Activated T-cell treated with anti-CD3 and anti-CD28 coated beads for 4 hours (primary cell): ENCODE measurements around the gene ECHDC3.
"Not testable (repeated sequence)": the region's sequence is repeated elsewhere in the genome, so short reads cannot be mapped to it uniquely, and the experiment has no call there.

ENCODE experiments used
- DNase-seq: peaks from one replicate; pipeline ENCODE4 v3.0.0-alpha.2; 2020

ECHDC3 gene, protein sequence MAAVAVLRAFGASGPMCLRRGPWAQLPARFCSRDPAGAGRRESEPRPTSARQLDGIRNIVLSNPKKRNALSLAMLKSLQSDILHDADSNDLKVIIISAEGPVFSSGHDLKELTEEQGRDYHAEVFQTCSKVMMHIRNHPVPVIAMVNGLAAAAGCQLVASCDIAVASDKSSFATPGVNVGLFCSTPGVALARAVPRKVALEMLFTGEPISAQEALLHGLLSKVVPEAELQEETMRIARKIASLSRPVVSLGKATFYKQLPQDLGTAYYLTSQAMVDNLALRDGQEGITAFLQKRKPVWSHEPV

GRCh38 chr10:11742009-11742778, at the start of gene ECHDC3:
ECHDC3 (plus strand) TSS chr10:11742382; CDS start chr10:11742577, 195 bp downstream.
- DNase-seq = peak; percentile 34

DNA sequence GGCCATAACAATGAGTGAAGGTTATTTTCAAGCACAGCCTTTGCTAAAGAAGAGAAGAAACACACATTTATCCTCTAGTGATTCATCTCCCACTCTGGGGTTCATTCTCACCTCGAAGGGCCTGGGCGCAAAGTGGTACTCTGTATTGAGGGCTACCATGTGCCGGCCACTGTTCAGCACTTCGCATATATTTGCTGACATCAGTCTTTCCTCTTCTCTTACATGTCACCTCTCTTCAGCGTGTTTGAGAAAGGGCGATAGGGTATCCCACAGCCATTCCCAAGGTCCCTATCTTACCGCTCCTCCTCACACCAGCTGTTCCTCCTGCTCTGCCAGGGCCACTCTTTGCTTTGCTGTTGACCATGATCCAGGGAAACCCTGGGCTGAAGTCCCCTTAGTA, 48.8 kb upstream of the ECHDC3 start:
- DNase-seq = no peak

DNA sequence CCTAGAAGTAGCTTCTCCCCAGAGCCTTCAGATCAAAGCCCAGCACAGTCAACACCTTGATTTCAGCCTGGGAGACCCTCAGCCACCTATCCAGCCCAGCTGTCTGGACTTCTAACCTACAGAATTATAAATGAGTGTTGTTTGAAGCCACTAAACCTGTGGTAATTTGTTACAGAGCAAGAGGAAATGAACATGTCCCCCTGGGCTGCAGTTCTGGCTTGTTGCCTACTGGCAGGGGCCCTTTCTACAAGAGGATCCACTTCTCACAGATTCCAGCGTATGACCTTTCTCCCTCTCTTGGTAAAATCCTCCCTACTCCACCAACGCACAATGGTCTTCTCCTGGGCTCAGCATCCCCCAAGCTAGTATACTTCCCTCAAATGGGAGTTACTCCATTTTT, 46.4 kb upstream of the ECHDC3 start:
- DNase-seq = no peak

DNA sequence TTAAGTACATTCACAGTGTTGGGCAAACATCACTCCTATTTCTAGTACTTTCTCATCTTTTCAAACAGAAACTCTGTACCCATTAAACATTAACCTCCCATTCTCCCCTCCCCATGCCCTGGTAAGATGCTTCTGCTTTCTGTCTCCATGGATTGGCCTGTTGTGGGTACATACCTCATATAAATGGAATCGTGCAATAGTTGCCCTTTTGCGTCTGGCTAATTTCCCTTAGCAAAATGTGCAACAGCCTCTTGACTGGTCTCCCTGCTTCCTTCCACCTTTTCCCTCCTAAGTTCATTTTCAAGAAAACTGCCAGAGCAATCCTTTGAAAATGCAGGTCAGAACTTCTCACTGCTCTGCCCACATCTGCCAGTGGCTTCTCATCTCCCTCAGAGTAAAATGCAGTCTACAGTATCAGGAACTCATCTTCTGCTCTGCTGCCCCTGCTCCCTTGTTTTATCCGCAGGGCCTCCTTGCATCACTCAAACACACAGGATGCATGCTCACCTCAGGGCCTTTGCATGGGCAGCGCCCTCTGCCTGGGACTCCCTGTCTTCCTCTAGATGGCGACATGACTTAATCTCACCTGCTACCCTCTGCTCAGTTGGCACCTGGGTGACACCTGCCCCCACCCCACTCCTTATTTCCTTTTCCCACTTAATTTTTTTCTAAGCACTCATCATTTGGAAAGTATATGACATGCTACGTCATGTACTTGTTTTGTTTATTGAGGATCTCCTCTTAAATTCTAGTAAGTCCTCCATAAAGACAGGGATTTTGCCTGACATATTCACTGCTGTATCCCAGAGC, 44.3 kb upstream of the ECHDC3 start:
- no peak for DNase-seq

DNA sequence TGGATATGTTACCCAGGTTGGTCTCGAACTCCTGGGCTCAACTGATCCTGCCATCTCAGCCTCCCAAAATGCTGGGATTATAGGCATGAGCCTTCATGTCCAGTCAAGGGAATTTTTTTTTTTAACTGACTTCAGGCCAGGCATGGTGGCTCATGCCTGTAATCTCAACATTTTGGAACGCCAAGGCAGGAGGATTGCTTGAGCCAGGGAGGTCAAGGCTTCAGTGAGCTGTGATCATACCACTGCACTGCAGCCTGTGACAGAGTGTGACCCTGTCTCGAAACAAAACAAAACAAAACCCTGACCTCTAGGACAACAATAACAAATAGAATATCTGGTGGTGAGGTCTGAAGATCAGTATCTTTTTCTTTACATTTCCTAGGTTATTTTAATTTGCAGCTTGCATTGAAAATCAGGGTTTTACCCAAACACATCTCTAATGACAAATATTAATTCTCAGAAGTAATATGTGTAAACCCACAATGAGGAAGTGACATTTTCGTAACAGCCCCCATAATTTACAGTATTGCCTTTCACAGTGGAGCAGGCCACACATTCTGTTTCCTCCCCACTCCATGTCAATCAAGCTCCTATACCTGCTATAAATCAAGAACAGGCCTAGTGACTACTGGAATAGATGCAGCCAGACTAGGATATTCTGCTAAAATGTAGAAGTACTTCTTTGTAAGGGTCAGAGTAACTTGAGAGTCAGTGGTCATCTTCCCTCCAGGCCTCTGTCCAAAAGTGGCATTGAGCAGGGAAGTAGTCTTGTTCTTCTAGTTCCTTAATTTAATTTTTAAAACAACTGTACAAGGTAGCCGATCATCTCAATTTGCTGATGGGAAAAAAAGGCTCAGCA, 43.3 kb upstream of the ECHDC3 start:
- no peak for DNase-seq

GRCh38 chr10:11699550-11700097, 42.6 kb upstream of the ECHDC3 start:
- DNase-seq = no peak

DNA sequence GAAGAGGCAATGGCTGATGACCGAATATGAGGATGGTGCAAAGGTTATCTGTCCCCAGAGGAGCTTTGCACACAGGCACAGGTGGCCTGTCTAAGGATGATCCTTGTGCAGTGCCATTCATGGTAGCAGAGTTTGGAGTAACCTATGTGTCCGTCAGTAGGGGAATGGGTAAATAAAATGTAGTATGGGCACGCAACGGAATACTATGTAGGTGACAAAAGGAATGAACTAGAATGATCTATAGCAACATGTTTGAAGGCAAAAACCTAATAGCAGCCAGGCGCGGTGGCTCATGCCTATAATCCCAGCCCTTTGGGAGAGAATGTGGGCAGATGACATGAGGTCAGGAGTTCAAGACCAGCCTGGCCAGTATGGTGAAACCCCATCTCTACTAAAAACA, 41.6 kb upstream of the ECHDC3 start:
- no peak for DNase-seq

DNA sequence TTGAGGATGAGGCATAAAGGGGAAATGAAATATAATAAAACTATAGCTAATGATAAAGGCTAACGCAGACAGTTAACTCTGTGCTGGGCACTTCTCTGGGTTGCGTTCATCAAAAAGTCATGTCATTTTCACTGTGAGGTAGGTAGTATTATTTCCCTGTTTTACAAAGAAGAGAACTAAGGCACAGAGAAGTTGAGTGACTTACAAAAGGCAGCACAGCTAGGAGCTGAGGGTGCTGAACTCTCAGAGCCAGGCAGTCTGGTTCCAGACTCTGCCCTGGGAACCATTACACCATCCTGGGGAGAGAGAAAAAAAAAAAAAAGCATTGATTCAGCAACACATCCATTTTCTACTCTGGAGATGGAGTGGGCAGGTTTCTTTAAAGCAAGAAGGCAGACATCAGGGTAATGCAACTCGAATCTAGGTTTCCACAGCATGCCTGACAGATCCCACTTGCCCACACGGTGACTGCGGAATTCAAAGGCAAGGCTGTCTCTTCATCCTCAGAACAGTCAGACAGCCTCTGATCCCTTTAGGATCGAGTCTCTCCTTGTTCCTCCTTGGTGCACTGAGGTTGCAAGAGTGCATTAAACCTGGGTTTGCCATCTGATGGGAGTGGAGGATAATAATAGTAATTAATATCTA, 40.6 kb upstream of the ECHDC3 start:
- DNase-seq = no peak

DNA sequence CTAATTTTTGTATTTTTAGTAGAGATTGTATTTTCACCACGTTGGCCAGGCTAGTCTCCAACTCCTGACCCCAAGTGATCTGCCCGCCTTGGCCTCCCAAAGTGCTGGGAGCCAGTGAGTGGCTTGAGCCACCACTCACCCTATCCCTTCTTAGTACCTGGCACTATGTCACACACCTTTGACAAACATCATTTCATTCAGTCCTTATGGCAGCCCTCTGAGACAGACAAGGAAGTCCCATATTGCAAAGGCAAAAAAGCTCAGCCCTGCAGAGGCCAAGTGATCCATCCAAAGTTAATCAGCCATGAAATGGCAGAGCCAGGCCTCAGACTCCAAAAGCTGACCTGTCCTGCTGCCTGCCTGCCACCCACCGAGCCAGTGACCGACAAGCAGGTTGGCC, 39.9 kb upstream of the ECHDC3 start:
- DNase-seq = no peak

DNA sequence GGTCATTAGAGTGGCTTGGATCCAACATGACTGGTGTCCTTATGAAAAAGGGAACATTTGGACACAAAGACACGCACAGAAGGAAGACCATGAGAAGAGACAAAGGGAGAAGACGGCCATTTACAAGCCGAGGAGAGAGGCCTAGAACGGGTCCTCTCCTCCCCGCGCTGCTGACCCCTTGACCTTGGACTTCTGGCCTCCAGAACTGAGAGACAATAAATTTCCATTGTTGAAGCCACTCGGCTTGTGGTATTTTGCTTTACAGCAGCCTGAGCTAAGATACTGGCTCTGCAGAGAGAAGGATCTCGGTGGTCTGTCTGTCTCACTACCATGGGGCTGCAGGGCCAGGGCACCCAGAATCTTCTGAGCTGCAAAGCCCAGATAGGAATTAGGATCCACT, 38.1 kb upstream of the ECHDC3 start:
- DNase-seq = no peak

DNA sequence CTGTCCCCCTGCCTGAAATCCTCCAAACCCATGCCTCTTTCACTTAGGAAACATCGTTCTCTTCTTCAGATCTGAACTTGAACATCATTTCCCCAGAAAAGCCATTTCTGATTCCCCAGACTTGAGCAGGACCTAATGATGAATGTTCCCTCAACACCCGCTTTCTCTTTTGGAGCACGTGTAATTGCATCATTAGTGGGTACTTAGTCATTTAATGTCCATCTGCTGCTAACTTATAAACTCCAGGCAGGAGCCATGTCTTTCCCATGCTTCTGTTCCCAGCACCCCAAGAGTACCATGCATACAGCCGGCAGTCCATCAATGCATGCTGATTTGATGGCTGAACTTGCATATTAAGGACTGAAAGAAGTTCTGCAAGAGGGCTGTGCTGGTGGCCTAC, 36.5 kb upstream of the ECHDC3 start:
- no peak for DNase-seq

DNA sequence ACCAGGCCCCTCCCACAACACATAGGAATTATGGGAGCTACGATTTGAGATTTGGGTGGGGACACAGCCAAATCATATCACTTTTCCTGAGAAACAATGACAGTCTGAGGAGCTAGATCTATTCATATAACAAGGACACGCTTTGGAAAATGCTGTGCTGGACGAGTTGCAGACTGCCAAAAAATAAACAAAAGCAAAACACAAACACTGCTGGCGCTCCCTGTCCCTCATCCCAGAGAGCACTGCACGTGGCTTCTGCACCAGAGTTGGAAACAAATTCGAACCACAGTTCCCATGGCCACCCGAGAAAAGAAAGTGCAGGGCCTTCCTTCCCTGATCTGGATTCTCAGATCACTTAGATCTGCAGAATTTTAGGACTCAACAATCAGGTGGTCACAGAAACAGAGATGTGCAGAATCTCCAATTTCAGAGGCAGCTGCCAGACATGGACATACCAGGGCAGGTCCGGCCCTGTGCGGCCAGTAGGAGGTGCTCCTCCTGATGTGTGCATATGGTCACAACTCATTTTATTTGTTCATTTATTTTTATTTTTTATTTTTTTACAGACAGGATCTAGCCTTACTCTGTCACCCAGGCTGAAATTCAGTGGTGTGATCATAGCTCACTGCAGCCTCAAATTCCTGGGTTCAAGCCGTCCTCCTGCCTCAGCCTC, 35.2 kb upstream of the ECHDC3 start:
- DNase-seq = no peak

DNA sequence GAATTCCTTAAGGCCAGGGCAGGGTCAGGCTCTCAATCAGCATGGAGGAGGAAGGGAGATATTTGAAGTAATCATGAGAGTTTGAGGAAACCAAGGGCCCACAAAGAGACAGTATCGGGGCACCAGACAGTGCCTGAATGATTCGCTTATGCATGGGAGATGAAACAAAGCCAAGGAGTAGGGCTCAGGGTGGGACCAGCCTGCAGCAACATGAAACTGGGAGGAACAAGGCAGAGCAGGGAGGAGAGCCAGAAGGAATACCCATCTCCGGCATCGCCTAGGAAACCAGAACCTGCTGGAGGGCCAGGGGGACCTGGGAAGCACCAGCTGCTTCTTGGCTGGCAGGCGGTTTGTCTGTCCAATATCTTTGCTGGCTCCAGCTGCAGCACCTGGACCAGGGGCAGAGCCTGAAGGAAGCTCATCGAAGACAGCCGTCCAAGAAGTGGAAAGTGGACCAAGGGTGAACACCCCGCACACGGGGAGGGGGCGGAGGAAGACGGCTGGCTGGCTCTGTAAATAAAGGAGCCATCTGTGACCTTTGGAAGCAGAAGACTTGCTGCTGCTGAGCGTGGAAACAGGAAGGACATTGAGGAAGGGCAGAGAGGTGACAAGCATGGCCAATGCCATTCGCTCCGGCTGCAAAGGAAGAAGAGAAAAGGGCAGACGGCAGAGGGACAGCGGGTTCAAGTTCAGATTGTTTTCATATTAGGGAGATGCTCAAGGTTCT, 34.4 kb upstream of the ECHDC3 start:
- no peak for DNase-seq

GRCh38 chr10:11708801-11709200, 33.4 kb upstream of the ECHDC3 start:
- DNase-seq = not testable (repeated sequence)

- no peak for DNase-seq
These were observed 29.4 kb upstream of the ECHDC3 start for GRCh38 chr10:11712744-11713143.

- no peak for DNase-seq
These were observed 28.9 kb upstream of the ECHDC3 start for GRCh38 chr10:11713186-11713743.

DNA sequence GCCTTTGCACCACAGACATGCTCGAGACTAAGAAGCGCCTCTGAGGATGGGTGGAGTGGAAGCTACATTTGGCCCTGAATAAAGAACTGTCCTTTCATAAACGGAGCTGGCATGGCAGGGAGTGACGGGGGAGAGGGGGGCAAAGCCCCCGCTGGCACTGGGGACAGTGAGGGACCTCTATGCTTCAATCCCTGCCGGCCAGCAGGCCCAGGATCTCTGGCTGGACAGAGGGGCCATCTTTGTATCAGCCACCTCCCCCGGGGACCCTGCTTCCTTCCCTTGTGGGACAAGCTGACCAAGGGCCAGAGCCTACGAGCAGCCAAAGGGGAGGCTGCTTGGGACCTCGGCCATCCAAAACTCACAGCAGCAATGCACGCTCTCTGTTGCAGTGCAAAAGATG, 28.2 kb upstream of the ECHDC3 start:
- DNase-seq = no peak

- DNase-seq = no peak
These were observed 27.3 kb upstream of the ECHDC3 start for GRCh38 chr10:11714750-11715365.

GRCh38 chr10:11715815-11716494, 26.2 kb upstream of the ECHDC3 start:
- no peak for DNase-seq
